GM12892 (cell line): ENCODE data around the gene IMMP2L.

Source experiments
- DNase-seq: peaks from one replicate; pipeline ENCODE4 v3.0.0; 2011; ENCODE audit not compliant: insufficient read length
- FAIRE-seq: peaks from 2 replicates; lab custom pipeline; 2011; peaks lifted over from hg19 to GRCh38; lab: Jason Lieb, UNC
- POLR2A ChIP-seq: IDR thresholded peaks from 2 replicates; pipeline ENCODE4 v1.6.1; 2011; ENCODE audit warnings: low read depth, low read length, control low read depth
- POLR2AphosphoS5 ChIP-seq: IDR thresholded peaks from 2 replicates; pipeline ENCODE4 v1.6.1; 2011; ENCODE audit warnings: low read depth, low read length, control low read depth
- TAF1 ChIP-seq: IDR thresholded peaks from 2 replicates; pipeline ENCODE4 v1.6.1; 2011; ENCODE audit warnings: low read depth, mild to moderate bottlenecking, control low read depth, low read length, borderline replicate concordance

IMMP2L gene

GRCh38 chr7:110914263-110914662 lies 648.0 kb downstream of the IMMP2L start:
- TF ChIP-seq TAF1, result no peak
- no peak for TF ChIP-seq POLR2AphosphoS5
- no peak for TF ChIP-seq POLR2A
- no peak for DNase-seq
- FAIRE-seq, result no peak

DNA sequence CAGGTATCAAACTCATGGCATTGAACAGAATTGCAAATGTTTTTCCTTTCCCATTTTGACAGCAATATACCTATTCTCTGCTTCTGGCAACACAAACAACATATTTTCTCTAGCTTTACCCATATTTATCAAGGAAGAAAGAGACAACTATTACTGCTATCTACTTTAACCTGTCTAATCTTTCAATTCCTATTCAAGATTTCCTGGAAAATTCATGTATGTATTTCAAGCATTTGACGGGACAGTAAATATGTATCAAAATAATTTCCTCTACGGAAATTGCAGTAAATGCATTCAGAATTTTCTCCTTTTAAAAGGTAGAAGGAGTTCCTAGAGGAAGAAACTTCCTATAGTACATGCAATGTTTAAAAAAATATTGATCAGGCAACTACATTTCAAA lies 650.7 kb downstream of the IMMP2L start:
- TF ChIP-seq POLR2AphosphoS5, result no peak
- TF ChIP-seq TAF1, result no peak
- TF ChIP-seq POLR2A, result no peak
- FAIRE-seq, result no peak
- no peak for DNase-seq

GRCh38 chr7:110909117-110909516 lies 653.2 kb downstream of the IMMP2L start:
- FAIRE-seq, result no peak
- TF ChIP-seq TAF1 (no peak), POLR2A (no peak), POLR2AphosphoS5 (no peak)
- no peak for DNase-seq

DNA sequence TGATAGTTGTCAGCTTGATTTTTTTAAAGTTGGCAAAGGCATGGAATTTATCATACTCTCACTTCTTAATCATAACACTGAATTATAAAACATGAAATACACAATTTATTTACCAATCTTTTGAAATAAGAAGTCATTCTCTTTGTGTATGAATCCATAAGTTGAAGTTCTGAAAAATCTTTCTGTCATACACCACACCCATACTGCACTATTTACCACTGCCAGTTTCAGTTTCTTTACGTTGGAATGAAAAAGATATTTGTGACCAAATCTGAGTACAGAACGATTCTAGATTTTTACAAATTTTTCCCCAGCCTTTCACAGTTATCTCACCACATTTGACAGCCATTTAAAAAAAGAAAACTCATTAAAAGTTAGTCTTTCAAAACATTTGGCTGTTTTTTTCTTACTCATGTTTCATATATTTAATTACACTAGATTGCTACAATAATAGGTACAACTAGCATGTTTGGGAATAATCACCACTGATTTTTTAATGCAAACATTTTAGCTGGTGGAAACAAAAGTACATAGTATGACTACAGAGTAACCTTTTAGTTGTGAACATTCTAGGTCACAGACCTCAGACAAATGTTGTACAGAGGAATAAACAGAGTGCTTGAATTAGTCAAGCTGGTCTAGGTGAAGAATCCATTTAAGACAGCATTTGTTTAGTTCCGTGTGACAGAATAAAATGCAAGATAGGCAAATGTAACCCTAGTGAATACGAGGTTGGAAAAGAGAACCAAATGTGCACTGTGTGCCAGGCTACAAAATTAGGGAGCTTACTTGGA lies 656.3 kb downstream of the IMMP2L start:
- TF ChIP-seq POLR2AphosphoS5, result no peak
- TF ChIP-seq POLR2A, result no peak
- TF ChIP-seq TAF1, result no peak
- no peak for FAIRE-seq
- no peak for DNase-seq

GRCh38 chr7:110898516-110898915 lies 663.8 kb downstream of the IMMP2L start:
- DNase-seq (no peak), FAIRE-seq (no peak)
- TF ChIP-seq POLR2A (no peak), TAF1 (no peak), POLR2AphosphoS5 (no peak)

DNA sequence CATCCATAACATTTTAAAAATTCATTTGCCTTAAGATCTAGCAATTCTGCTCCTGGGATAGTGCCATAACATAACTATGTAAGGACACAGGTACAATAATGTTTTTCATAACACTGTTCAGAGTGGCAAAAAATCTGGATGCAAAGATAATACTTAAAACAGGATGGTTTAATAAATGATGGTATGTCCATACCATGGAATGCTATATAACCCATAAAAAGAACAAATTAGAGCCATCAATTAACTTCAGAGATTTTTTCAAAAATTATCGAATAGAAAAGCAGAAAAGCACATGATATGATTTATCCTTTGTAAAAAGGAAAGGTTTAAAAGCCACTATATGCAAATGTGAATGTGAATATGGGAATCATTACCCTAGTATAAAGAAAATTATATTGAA lies 664.8 kb downstream of the IMMP2L start:
- FAIRE-seq, result no peak
- no peak for TF ChIP-seq POLR2A
- no peak for TF ChIP-seq POLR2AphosphoS5
- TF ChIP-seq TAF1, result no peak
- no peak for DNase-seq

DNA sequence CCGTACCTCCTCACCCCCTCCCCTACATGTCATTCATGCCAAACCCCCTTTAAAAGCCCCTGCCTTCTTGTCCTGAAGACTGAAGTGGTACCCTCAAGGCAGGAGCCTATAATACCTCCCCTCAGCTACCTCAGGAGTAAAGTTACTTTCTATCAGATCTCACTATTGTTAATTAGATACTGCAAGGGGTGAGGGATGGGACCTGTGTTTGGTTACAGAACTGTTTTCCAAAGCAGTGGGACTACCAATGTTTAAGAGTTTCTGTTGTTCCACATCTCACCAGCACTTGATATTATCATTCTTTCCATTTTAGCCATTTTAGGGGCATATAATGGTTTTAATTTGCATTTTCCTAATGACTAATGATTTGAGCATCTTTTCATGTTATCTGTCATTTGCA lies 668.2 kb downstream of the IMMP2L start:
- no peak for TF ChIP-seq TAF1
- FAIRE-seq, result no peak

DNA sequence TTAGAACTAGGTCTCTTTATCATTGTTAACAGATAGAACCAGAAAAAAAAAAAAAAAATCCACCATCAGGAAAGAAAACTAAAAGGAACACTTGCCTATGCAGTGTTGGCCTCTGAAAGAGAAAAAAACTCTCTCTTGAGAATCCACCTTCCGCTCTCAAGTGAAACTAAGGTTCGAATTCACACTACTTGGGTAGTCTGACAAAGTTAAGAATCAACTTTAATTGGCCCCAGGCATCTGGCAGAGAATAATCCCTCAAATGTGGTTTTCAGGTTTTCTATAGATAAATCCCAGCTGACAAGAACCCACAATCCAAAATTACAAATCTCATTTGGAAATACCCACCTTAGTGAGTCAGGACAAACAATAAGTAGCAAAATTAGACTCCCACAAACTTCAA lies 671.1 kb downstream of the IMMP2L start:
- FAIRE-seq (no peak), DNase-seq (no peak)
- TF ChIP-seq TAF1, result no peak

More for the DNA sequence above, 668.2 kb downstream of the IMMP2L start:
- DNase-seq, result no peak

- TF ChIP-seq POLR2AphosphoS5 (no peak), POLR2A (no peak), TAF1 (no peak)
- no peak for DNase-seq
- FAIRE-seq, result no peak
Observed at GRCh38 chr7:110890101-110890500, 672.2 kb downstream of the IMMP2L start.

GRCh38 chr7:110889335-110889734 lies 673.0 kb downstream of the IMMP2L start:
- DNase-seq (no peak), FAIRE-seq (no peak)
- TF ChIP-seq POLR2AphosphoS5, result no peak
- no peak for TF ChIP-seq TAF1
- TF ChIP-seq POLR2A, result no peak

- TF ChIP-seq POLR2A (no peak), POLR2AphosphoS5 (no peak), TAF1 (no peak)
- DNase-seq (no peak), FAIRE-seq (no peak)
Observed at GRCh38 chr7:110888641-110889040, 673.7 kb downstream of the IMMP2L start.

DNA sequence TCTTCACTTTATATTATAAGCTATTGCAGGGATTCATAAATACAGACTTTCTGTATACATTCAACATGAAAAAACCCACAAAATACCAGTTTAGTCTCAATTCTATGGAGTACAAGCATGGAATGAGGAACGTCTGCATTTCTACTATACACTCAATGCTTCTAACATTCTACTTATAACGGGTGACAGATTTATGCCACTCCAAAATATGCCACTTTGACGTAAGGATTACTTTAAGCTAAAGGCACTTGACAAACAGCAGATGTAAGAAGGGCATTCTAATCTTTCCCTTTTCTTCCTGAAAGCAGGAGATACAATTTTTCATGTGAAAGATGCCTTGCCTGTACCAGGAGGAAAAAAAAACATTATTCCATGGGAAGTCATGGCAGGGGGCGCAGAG lies 676.8 kb downstream of the IMMP2L start:
- no peak for FAIRE-seq
- no peak for DNase-seq
- TF ChIP-seq POLR2A (no peak), TAF1 (no peak), POLR2AphosphoS5 (no peak)

DNA sequence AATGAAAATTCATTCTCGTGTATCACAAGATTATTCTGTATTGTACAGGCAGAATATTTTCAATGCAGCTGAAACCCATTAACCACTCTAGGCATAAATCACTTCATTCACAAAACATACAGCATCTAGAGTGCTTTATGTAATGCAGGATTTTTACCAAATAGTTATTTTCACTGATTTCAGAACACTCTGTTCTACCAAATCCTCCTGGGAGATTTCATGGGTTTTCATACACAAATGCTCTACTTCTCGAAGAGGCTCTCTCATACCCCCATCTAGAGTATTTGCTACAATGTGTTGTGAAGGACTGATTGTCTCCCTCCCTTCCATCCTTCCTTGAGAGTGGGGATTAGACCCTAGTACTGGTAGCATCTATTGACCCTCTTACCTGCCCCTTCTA lies 680.6 kb downstream of the IMMP2L start:
- TF ChIP-seq POLR2AphosphoS5 (no peak), POLR2A (no peak)
- no peak for FAIRE-seq
- DNase-seq, result no peak
